Endometrial microvascular endothelial cells (primary cell): Measurements from ENCODE around the gene GXYLT2. TPM values are rescaled to one million over a fixed set of nuclear protein-coding genes. Genes with fewer than 3 reads are reported as not detected.
"Not testable (repeated sequence)": the region's sequence is repeated elsewhere in the genome, so short reads cannot be mapped to it uniquely, and the experiment has no call there.

ENCODE experiments used
- in situ Hi-C: cut with HindIII; loops from 2 replicates; pipeline ENCODE4 v1.10.0; 2017; ENCODE audit warnings: low sequenced_read_pairs, low pct_unique_long_range_greater_than_20kb; ENCODE audit errors: inconsistent ontology term
- total RNA-seq: library from RNA; depleted of rRNA; stranded (reverse); fragments of >200 nt; gene quantifications from one replicate; pipeline ENCODE4 v1.2.3, GENCODE V29; 2015; ENCODE audit errors: inconsistent ontology term

GXYLT2 gene
- total RNA-seq, 1 donor from 2014 or later = not detected

- in situ Hi-C loops = no loop called here
These were observed 108.9 kb downstream of the GXYLT2 start, which contains the start of gene PPP4R2 for GRCh38 chr3:72996473-72997333. Gene PPP4R2, plus strand, starts transcription at chr3:72996811. Its CDS starts 227 bp downstream, at chr3:72997038.

GRCh38 chr3:72997421-72997961 lies 109.6 kb downstream of the GXYLT2 start:
- in situ Hi-C loops = no loop called here

- in situ Hi-C loops = no loop called here
These were observed 110.6 kb downstream of the GXYLT2 start for GRCh38 chr3:72998466-72998865.

GRCh38 chr3:72999951-73000350 lies 112.1 kb downstream of the GXYLT2 start:
- in situ Hi-C loops = no loop called here

- in situ Hi-C loops = not testable (repeated sequence)
These were observed 115.2 kb downstream of the GXYLT2 start for GRCh38 chr3:73003050-73003449.

- in situ Hi-C loops = no loop called here
These were observed 116.5 kb downstream of the GXYLT2 start for GRCh38 chr3:73004316-73004715.

GRCh38 chr3:73007992-73008712 lies 120.3 kb downstream of the GXYLT2 start:
- in situ Hi-C loops = no loop called here

GRCh38 chr3:73009008-73009407 lies 121.2 kb downstream of the GXYLT2 start:
- in situ Hi-C loops = no loop called here

GRCh38 chr3:73009750-73010149 lies 121.9 kb downstream of the GXYLT2 start:
- in situ Hi-C loops = no loop called here

- in situ Hi-C loops = no loop called here
These were observed 122.3 kb downstream of the GXYLT2 start for GRCh38 chr3:73010158-73010557.

GRCh38 chr3:73018298-73018697 lies 130.5 kb downstream of the GXYLT2 start:
- in situ Hi-C loops = no loop called here

GRCh38 chr3:73018790-73019441 lies 131.1 kb downstream of the GXYLT2 start:
- in situ Hi-C loops = no loop called here

GRCh38 chr3:73021301-73021835 lies 133.5 kb downstream of the GXYLT2 start:
- in situ Hi-C loops = no loop called here

- in situ Hi-C loops = no loop called here
These were observed 137.0 kb downstream of the GXYLT2 start for GRCh38 chr3:73024836-73025235.

- in situ Hi-C loops = no loop called here
These were observed 138.4 kb downstream of the GXYLT2 start for GRCh38 chr3:73026111-73026759.
